ENCODE data around the gene IL20RB. TPM values are rescaled to one million over a fixed set of nuclear protein-coding genes. Genes with fewer than 3 reads are reported as not detected.
A peak's percentile ranks its signal among the peaks of the same experiment; 100 is the strongest.

IL20RB gene
- total RNA-seq, 3 donors from 2014 or later (not counting 1 experiment from before 2014, with no cell fraction given): 1.9 to 3.6 (median 2.8) TPM

GRCh38 chr3:137024348-137024747, 66.6 kb downstream of the IL20RB start:
- DNase-seq (no peak), ATAC-seq (no peak)
- no peaks in the 10 kb centered on the region for H3K4me1 Mint-ChIP-seq
- H3K27me3 Mint-ChIP-seq (ENCODE audit: low read depth in 2 of 2): peaks cover 6 to 17% of the 10 kb centered on the region in 2 donors
- no peak for TF ChIP-seq CTCF (IDR thresholded peaks at IDR 0.05)
- no peaks in the 10 kb centered on the region for H3K36me3 Mint-ChIP-seq
- 85% methylated on average over 5 of the region's 5 CpGs for WGBS (ENCODE audit: insufficient coverage)
- Histone ChIP-seq H3K36me3 (ENCODE audit: control insufficient read depth, insufficient read depth, low read length) (no peaks in the 10 kb centered on the region), H3K27ac (ENCODE audit: low read length) (no peak overlapping the region), H3K9me3 (ENCODE audit: control insufficient read depth, insufficient read depth, low read length) (no peaks in the 10 kb centered on the region), H3K27me3 (ENCODE audit: control insufficient read depth, insufficient read depth, low read length) (no peaks in the 10 kb centered on the region), H3K4me3 (ENCODE audit: low read length) (no peak overlapping the region), H3K4me1 (ENCODE audit: control insufficient read depth, insufficient read depth, low read length) (no peaks in the 10 kb centered on the region)
- no peak overlapping the region for H3K27ac Mint-ChIP-seq
- H3K4me3 Mint-ChIP-seq: no peak overlapping the region
- no peaks in the 10 kb centered on the region for H3K9me3 Mint-ChIP-seq
- intact Hi-C loops (cut with micrococcal nuclease): no loop called here

- no peaks in the 10 kb centered on the region for H3K9me3 ChIP-seq (ENCODE audit: control insufficient read depth, insufficient read depth, low read length)
- no peak for DNase-seq
- no peak for TF ChIP-seq CTCF (IDR thresholded peaks at IDR 0.05)
- intact Hi-C loops (cut with micrococcal nuclease): no loop called here
- H3K27ac ChIP-seq (ENCODE audit: low read length): no peak overlapping the region
- H3K9me3 Mint-ChIP-seq: no peaks in the 10 kb centered on the region
- no peaks in the 10 kb centered on the region for H3K36me3 Mint-ChIP-seq
- WGBS (ENCODE audit: insufficient coverage): 92% methylated on average over 1 of the region's 3 CpGs
- no peak overlapping the region for H3K4me3 ChIP-seq (ENCODE audit: low read length)
- peaks cover 12 to 18% of the 10 kb centered on the region in 2 donors for H3K27me3 Mint-ChIP-seq (ENCODE audit: low read depth in 2 of 2)
- no peaks in the 10 kb centered on the region for H3K36me3 ChIP-seq (ENCODE audit: control insufficient read depth, insufficient read depth, low read length)
- no peaks in the 10 kb centered on the region for H3K4me1 ChIP-seq (ENCODE audit: control insufficient read depth, insufficient read depth, low read length)
- H3K4me1 Mint-ChIP-seq: no peaks in the 10 kb centered on the region
- H3K27ac Mint-ChIP-seq: no peak overlapping the region
- no peak for ATAC-seq
- H3K27me3 ChIP-seq (ENCODE audit: control insufficient read depth, insufficient read depth, low read length): peaks cover 2% of the 10 kb centered on the region
- no peak overlapping the region for H3K4me3 Mint-ChIP-seq
Observed at GRCh38 chr3:137026701-137027100, 68.9 kb downstream of the IL20RB start.

GRCh38 chr3:137032465-137033120, 74.8 kb downstream of the IL20RB start:
- Mint-ChIP-seq H3K36me3 (no peaks in the 10 kb centered on the region), H3K27ac (peak overlapping the region in 1 of 2 donors; percentile 33), H3K27me3 (ENCODE audit: low read depth in 2 of 2) (peaks cover 22 to 43% of the 10 kb centered on the region in 2 donors), H3K9me3 (no peaks in the 10 kb centered on the region), H3K4me1 (peaks cover 10% of the 10 kb centered on the region in 2 donors), H3K4me3 (peak overlapping the region; percentile 79)
- peaks cover 7% of the 10 kb centered on the region for H3K27me3 ChIP-seq (ENCODE audit: control insufficient read depth, insufficient read depth, low read length)
- peak; percentile 83 to 98 (median 97) for ATAC-seq
- WGBS (ENCODE audit: insufficient coverage): 14% methylated on average over 31 of the region's 31 CpGs
- no peak overlapping the region for H3K27ac ChIP-seq (ENCODE audit: low read length)
- H3K4me1 ChIP-seq (ENCODE audit: control insufficient read depth, insufficient read depth, low read length): peaks cover 8% of the 10 kb centered on the region
- peak; percentile 77 for DNase-seq
- peak; percentile 98 for TF ChIP-seq CTCF (IDR thresholded peaks at IDR 0.05)
- H3K9me3 ChIP-seq (ENCODE audit: control insufficient read depth, insufficient read depth, low read length): no peaks in the 10 kb centered on the region
- H3K4me3 ChIP-seq (ENCODE audit: low read length): no peak overlapping the region
- intact Hi-C loops (cut with micrococcal nuclease): no loop called here
- no peaks in the 10 kb centered on the region for H3K36me3 ChIP-seq (ENCODE audit: control insufficient read depth, insufficient read depth, low read length)

- no peak overlapping the region for H3K27ac Mint-ChIP-seq
- 89% methylated on average over 5 of the region's 5 CpGs for WGBS (ENCODE audit: insufficient coverage)
- no peak overlapping the region for H3K4me3 Mint-ChIP-seq
- peaks cover 10% of the 10 kb centered on the region in 2 donors for H3K4me1 Mint-ChIP-seq
- Histone ChIP-seq H3K27ac (ENCODE audit: low read length) (no peak overlapping the region), H3K4me3 (ENCODE audit: low read length) (no peak overlapping the region), H3K9me3 (ENCODE audit: control insufficient read depth, insufficient read depth, low read length) (no peaks in the 10 kb centered on the region), H3K4me1 (ENCODE audit: control insufficient read depth, insufficient read depth, low read length) (peaks cover 8% of the 10 kb centered on the region), H3K27me3 (ENCODE audit: control insufficient read depth, insufficient read depth, low read length) (peaks cover 7% of the 10 kb centered on the region), H3K36me3 (ENCODE audit: control insufficient read depth, insufficient read depth, low read length) (no peaks in the 10 kb centered on the region)
- TF ChIP-seq CTCF (IDR thresholded peaks at IDR 0.05): no peak
- ATAC-seq (no peak), DNase-seq (no peak)
- intact Hi-C loops (cut with micrococcal nuclease): no loop called here
- no peaks in the 10 kb centered on the region for H3K9me3 Mint-ChIP-seq
- peaks cover 19 to 32% of the 10 kb centered on the region in 2 donors for H3K27me3 Mint-ChIP-seq (ENCODE audit: low read depth in 2 of 2)
- H3K36me3 Mint-ChIP-seq: no peaks in the 10 kb centered on the region
Observed at GRCh38 chr3:137035631-137036030, 77.8 kb downstream of the IL20RB start.

Data from natural killer cell (primary cell).